ENCODE data around the gene RGPD4.
"Not testable (repeated sequence)": the region's sequence is repeated elsewhere in the genome, so short reads cannot be mapped to it uniquely, and the experiment has no call there.

The RGPD4 gene

DNA sequence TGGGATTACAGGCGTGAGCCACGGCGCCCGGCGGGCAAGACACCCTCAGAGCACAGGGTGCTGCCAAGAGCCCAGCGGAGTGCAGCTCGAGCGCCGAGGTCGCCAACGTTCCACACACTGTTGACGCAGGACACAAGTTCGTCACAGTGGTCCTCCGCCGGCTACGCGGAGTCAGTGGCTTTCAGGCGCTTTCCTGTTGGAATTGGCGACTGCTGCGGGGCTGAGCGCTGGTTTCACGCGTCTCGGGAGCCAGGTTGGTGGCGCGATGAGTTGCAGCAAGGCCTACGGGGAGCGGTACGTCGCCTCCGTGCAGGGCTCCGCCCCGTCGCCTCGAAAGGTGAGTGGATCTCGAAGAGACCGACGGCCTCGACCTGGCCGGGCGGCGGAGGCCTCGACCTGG, at the start of gene RGPD4:
TSS of gene RGPD4 (plus strand) at position 144 of the 400 bp plus-strand sequence. CDS start at position 266, 122 bp downstream.
- not testable (repeated sequence) for DNase-seq (ENCODE audit: low read depth)

DNA sequence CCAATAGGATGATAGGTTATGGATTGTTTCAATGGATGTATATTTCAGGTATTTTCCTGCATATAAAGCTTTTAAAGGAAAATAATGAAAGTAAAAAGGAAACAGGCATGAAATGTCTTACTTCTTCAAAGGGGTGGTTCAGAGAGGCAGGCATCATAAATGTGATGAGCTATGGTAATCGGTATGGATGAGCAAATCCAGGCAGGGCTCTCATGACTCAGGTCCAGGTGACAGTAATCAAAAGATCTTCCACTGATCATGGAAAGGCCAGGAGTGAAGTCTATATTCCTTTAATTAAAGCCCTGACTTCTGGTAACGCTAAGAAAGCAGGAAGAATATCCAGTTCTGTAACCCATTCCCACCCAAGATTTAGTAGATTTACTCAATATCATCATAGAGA, 48.7 kb upstream of the RGPD4 start:
- no peak for DNase-seq (ENCODE audit: low read depth)

DNA sequence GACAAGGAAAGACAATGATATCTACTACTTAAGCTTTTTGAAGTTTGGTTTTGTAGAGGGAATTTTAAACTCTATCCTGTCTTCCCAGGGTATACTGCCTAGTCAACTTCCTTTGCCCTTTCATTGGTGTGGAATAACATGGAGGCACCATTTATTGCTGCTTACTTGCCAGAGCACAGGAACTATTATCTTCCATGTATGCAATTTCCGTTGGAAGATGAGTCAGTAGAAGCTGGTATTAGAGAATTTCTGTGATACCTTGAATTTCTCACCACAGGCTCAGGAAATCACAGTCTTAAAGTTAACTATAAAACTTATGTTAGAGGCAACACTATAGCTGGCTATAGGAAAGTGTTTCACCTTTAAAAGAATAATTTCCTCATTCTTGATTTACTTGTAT, 40.9 kb upstream of the RGPD4 start:
- no peak for DNase-seq (ENCODE audit: low read depth)

DNA sequence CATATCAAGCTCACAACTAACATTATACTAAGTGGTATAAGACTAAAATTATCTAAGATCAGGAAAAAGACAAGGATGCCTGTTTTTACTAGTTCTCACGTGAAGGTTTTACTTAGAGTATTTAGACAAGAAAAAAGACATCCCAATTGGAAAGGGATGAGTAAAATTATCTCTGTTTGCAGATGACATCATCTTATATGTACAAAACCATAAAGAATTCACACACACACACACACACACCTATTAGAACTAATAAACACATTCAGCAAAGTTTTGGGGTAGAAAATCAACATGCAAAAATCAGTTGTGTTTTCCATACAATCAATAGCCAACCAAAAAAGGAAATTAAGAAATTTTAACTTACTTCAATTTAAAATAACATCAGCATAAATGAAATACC, 35.9 kb upstream of the RGPD4 start:
- no peak for DNase-seq (ENCODE audit: low read depth)

DNA sequence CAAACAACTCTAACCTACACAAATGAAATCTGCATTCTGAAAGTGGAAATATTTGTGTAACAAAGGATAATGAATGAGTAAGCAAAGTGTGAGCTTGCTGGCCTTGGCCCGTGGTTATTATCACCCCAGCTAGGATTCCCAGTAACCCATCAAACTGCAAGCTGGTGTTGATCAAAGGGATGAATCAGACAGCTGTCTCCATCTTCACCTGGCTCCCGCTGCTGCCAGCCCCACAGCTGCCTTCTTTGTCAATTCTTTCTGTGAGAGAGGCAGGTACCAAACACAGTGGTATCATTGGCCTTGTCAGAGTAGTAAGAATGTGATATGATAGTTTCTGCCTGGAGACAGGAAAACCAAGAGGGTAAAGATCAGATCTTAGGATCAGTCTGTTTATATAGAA, 25.2 kb upstream of the RGPD4 start:
- no peak for DNase-seq (ENCODE audit: low read depth)

DNA sequence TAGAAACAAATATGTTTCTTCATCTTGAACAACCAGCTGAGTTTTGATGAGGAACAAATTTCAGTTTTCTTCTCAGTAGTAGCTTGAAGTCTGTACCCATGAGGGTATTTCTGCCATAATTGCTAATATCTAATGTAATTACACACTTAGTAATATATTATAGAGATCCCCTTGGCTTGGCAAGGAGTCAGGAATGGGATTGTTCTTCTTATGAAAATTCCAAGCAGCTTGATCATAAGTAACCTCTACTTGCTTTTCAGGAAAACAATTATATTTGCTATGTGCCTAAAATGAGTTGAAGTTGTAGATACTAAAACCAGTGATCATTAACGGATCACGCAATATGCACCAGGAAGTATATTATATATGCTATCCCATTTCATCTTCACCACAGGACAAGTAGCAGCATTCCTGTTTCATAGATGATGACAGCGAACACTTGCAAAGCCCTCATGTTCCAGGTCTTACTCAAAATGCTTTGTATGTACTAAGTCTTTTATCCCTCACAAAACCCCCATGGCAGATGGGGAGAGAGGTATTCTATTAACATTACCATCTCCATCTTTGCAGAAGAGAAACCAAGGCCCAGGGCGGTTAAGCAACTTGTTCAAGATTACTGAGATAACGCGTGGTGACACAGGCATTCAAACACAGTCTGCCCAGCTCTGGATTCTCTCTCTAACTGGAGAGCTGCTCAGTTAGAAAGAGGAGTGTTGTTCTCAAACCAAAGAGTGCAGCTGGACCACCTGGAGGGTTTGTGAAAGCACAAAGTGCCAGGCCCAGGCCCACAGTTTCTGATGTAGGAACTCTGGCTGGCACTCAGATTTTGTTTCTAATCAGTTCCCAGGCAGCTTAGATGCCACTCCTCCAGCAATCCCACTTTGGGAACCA, 21.8 kb upstream of the RGPD4 start:
- no peak for DNase-seq (ENCODE audit: low read depth)

DNA sequence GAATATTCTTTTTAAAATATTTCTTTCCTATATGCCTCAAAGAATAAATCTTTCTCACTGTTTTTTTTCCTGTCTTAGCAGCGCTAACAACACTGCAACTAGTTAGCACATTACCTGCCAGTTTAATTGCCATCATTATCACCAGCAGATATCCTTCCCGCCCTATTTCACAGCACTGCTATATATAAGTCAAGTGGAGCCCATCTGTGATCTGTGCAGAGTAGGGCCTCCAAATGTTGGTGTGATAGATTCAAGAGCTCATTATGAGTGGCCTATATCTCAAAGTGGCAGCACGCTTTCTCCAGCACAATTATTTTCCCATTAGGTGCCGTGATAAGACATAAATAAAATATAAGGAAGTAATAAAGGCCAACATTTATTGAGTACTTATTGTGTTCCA, 19.8 kb upstream of the RGPD4 start:
- DNase-seq (ENCODE audit: low read depth) = no peak

DNA sequence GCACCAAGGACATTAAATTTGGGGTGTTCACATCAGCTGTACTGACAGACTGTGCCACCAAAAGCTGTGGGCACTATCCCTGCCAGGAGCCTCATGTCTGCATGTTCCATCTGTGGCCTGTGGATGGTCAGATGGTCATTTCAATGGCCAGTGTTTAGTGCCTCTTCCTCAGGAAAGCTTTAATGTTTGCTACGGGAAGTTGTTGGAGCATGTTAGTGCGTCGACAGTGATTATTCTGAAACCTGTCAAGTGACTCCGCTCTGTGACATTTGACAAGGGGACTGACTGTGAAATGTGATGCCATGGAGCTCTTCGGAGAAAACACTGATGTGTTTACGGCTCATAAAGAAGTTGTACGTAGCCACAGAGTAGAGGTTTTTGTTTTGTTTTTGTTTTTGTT, 18.7 kb upstream of the RGPD4 start:
- no peak for DNase-seq (ENCODE audit: low read depth)

DNA sequence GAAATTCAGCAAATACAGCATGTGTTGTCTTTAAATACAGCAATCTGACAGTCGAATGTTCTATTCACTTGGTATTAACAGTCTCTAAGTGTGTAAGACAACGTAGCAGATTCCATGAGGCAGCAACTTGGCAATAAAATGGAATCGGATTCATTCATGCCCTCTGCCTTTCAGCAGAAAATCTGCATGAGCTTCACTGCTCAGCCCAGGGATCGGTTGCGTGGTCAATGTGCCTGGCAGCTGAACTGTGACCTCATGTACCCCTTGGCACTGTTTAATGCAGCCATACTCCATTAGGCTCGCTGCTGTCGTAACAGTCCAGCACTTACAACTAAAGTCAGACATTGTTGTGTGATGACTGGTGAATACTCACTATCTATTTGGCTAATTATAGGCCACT, 17.7 kb upstream of the RGPD4 start:
- no peak for DNase-seq (ENCODE audit: low read depth)

DNA sequence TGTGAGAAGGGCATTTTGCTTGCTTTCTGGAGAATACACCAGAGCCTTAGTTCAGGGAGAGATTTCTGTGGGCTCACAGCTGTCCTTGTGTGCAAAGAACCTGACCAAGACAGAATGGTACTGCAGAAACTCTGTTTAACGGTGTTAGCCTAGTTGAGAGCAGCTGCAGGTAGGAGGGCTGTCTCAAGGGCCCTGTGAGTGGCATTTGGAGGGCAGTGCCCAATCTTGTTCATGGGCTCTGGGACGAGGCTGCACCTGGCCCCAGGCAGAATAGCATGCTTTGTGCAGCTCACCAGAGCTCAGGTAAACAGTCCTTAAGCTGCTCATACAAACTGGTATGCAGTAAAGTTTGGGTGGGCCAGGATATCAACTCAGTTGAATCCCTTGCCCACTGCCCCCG, 16.9 kb upstream of the RGPD4 start:
- no peak for DNase-seq (ENCODE audit: low read depth)

DNA sequence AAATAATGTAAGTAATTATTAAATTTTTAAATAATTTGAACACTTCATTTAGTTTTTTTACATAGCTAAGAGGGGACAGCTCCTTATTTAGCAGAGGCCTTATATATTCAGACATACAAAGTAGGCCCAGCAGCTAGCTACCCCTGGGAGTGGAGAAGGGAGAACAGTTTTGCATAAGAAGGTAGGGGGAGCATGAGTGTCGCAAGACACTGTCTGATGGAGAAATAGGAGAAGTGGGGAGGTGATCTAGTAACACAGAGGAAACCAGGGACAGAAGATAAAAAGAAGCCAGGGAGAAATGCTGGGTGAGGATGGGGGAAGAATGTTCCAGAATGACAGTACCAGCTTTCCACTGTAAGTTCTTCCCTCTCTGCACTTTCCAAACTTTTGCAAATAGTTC, 16.0 kb upstream of the RGPD4 start:
- DNase-seq (ENCODE audit: low read depth) = no peak

DNA sequence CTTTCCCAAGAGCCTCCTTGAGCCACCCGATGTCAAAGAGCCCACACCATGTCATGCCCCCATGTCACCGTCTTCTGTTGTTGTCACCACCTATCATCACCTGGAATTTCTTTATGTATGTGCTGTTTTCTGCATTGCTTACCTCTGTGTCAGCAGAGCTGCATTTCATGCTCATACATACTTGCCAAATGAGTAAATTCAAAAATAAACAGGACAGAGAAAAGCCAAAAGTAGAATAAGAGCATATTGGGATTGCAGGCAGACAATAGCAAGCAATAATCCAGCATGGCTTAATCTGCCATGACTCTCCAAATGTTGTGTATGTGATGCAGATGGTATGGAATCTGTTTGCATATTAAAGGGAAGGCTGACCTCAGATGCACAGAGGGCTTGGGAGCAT, 15.3 kb upstream of the RGPD4 start:
- DNase-seq (ENCODE audit: low read depth) = no peak

DNA sequence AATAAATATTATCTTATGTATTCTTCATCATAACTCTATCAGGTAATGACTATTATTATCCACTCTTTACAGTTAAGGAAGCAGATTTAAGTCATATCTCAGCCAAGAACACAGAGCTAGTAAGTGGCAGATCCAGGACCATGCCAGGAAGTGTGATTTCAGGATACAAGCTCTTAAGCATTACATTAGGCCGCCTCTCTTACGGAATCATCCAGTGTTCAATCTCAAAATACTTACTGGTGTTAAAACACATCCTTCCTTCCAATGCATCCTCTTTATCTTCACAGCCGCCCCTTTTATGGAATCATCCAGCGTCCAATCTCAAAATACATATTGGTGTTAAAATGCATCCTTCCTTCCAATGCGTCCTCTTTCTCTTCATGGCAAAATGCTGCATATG, 14.7 kb upstream of the RGPD4 start:
- no peak for DNase-seq (ENCODE audit: low read depth)

DNA sequence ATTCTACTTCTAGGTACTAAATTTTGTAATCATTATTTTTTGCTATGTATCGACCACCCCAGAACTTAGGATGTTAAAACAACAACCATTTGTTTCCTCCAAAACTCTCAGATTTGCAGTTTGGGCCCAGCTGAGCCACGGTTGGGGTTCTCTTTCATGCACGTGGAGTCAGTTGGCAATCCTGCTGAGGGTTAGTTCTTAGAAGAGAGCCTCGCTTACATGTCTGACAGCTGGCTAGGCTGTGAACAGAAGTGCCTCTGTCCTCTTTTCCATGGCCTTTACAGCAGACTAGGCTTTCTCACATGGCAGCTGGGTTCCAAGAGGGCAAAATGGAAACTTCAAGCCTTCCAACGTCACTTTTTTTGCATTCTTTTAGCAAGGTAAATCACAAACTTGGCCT, 9.3 kb upstream of the RGPD4 start:
- no peak for DNase-seq (ENCODE audit: low read depth)

DNA sequence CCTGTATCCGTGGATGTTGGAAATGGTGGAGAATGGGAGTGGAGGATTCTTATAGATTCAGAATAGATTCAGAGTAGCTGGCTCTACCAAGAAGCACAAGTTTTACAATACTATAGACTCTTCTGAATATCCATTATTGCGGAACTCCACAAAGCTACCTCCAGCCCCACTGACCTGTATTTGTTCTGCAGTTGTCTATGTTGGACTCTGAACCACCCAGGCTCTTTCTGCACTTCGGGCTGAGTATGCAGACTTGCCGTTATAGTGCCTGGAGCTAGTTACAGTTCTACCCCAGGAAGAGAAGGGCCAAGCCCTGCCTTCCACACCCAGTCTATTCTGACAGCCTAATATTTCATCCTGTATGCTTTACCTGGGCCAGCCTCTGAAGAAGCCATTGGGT, 4.4 kb upstream of the RGPD4 start:
- no peak for DNase-seq (ENCODE audit: low read depth)

DNA sequence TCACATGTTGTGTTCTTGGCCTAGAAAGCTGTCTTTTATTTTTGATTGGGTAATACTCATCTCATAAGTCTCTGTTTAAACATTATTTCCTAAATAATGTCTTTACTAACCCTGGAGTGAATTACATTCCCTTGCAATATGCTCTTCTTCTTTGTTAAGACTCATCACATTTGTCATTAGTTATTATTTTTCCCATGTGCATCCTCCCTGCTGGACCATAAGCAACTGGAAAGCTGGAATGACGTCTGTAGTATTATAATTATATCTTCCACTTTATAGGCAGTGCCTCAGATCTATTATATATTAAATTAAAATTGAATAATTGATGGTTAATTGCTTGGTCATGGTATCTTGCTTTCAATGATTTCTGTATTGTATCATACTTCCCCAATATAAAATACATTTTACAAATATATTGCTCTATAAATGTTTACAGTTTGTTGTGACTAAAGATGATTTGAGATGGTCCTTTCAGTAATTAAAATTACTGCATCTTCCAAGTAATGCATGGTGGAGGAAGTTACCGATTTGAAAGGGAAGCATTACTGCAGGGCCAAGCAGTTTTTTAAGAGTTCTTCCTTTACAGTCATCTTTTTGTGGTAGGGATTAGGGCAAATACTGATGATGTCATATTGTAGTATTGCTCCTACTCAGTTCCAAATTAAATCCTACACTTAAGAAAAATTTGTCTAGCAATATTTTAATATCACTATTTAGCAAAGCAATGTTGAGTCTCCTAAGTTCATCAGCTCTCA, 2.1 kb upstream of the RGPD4 start:
- DNase-seq (ENCODE audit: low read depth) = no peak

DNA sequence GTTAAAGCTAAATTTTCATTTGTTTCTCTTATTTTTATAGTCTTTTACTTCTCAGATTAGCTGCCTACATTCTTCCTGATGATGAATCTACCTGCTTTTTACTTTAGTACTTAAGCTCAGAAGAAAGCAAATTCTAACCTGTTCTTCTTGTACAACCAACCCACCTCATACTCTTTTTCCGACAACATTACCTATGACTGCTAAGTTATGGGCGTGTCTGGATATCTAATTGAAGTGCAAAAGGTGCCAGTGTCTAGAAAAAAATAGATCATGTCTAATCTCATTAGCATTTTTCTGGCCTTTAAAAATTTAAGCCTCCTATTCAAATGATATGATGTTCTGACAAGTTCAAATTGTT, 1.5 kb upstream of the RGPD4 start:
- DNase-seq (ENCODE audit: low read depth) = no peak

DNA sequence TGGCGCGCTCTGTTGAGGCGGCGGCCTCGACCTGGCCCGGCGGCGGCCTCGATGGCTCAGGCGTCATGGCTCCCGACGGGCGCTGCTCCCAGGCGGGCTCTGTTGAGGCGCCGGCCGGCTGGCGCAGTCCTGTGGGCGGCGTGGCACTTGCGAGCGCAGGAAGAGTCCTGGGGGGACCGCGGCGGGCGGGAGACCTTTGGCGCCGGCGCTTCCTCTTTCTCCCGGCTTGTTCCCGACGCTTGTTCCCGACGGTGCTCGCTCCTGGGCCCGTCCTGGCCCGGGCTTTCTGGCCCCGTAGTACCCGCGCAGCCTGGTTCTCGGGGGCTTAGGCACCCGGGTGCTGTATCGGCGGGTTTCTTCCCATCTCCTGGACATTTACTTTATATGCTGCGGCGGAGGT, 2.8 kb downstream of the RGPD4 start:
- DNase-seq (ENCODE audit: low read depth) = not testable (repeated sequence)

DNA sequence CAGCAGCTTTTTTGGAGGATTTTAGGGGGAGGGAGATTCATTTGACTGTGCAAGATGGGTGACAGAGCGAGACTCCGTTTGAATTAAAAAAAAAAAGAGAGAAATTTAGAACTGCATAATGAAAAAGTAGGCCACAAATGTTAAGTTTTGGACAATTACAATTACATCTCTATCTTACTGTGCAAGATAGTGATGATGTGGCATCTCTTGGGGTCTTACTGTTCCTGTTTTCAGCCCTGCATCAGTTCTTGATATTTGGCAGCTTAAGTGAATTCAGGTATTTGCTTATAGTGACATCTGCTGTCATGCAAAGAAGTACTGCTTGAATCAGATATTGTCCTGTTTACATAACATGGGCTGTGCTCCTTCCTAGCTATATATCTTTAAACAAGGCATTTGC, 6.5 kb downstream of the RGPD4 start:
- DNase-seq (ENCODE audit: low read depth) = not testable (repeated sequence)

DNA sequence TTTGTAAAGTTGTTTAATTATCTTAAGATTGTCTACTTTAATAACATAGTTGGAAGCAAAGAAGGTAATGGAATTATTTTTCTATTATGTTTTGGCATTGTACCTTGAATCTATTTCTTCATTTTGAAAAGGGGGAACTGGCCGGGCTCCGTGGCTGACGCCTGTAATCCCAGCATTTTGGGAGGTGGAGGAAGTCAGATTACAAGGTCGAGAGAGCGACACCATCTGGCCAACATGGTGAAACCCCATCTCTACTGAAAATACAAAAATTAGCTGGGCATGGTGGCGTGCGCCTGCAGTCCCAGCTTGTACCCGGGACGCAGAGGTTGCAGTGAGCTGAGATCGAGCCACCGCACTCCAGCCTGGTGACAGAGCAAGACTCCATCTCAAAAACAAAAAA, 6.9 kb downstream of the RGPD4 start:
- DNase-seq (ENCODE audit: low read depth) = not testable (repeated sequence)

DNA sequence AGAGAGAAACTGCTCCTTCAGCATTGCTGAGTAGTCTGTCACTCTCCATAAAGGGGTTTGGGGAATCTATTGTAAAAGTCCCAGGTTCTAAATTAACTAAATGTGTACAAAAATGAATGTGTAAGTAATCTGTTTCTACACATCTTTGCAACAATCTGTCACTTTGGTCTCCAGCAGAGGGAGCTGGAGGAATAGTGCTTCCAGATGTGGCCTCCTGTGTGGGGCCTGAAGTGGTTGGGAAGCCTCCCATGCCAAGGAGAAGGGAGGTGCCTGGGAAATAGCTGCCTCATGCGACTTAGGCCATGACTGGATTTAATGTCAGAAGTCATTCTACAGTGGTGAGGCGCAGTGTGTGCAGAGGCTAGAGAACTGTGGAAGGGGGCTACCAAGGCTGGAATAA, 89.4 kb downstream of the RGPD4 start:
- DNase-seq (ENCODE audit: low read depth) = not testable (repeated sequence)

DNA sequence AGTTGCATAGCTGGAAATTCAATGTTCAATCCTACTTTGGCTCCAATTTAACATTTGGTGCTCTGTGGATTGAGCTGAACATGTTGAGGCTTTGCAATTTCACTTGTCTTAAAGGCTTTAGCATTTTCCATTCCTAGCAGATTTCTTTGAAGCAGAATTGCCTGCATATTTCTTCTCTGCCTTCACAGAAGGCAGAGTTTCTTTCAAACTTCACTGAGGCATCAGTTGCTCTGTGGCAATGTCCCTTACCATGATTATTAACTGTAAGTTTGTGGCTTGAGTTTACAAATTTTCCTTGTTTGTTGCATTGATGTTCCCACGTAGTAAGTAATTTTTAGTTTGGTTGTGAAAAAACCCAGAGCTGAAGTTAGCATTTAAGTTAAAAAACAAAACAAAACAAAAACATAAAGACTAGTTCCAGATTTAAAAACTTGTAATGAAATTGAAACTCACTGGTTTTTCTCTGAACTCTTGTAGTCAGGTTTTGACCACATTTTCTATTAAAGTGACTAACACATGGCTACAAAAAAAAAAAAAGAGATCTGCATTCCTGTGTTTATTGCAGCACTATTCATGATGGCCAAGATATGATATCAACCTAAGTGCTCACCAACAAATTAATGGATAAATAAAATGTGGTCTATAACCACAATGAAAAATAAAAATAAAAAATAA, 90.1 kb downstream of the RGPD4 start:
- DNase-seq (ENCODE audit: low read depth) = not testable (repeated sequence)

DNA sequence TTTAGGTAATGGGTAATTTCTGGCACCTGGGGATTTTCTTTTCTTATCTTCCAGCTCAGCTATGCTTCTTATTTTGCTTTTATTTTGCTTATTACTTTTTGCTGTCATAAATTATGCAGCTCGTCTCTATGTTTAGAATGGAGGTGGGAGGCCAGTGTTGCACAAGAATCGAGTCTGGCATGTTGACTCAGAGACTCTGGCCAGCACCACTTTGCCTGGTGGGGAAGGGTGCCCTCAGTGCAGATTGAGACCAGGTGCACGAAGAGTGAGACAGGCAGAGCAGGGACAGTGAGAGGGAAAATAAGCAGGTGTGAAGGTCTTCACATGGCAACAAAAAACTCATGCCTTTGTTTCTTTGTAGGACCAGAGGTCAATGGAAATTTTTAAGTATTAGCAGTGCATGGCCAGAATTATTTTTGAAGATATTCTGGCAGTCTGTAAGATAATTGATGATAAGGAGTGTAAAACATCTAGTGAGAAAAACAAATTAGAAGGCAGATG, 100.4 kb downstream of the RGPD4 start:
- DNase-seq (ENCODE audit: low read depth) = no peak
